NCI-H524 treated with DMSO at 0.1 percent for 48 hours (cell line): ENCODE results near the gene ELP5.

Experiments used
- DNase-seq: peaks from one replicate; lab custom pipeline; 2025; lab: John Stamatoyannopoulos, UW

Gene ELP5

DNA sequence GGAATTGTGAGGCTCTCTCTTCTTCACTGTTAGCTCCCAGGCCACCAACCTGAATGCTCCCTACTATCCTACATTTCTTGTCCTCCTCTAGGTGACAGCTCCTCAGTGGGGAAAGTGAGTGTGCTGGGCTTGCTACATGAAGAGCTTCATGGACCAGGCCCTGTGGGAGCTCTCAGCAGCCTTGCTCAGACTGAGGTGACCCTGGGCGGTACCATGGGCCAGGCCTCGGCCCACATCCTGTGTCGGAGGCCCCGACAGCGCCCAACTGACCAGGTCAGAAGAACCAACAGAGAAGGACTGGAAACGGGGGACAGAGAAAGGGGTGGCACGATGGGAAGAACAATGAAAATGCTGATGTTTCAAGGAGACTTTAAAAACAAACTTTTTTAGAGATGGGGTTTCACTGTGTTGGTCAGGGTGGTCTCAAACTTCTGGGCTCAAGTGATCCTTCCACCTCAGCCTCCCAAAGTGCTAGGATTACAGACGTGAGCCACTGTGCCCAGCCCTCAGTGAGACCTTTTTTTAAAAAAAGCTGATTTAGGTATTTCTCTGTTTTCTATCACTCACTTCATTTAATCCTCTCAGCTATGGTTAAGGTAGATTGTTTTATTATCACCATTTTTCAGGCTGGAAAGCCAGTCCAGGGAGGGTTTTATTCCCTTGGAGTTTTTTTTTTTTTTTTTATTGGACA lies 4.9 kb downstream of the ELP5 start:
- no peak for DNase-seq

DNA sequence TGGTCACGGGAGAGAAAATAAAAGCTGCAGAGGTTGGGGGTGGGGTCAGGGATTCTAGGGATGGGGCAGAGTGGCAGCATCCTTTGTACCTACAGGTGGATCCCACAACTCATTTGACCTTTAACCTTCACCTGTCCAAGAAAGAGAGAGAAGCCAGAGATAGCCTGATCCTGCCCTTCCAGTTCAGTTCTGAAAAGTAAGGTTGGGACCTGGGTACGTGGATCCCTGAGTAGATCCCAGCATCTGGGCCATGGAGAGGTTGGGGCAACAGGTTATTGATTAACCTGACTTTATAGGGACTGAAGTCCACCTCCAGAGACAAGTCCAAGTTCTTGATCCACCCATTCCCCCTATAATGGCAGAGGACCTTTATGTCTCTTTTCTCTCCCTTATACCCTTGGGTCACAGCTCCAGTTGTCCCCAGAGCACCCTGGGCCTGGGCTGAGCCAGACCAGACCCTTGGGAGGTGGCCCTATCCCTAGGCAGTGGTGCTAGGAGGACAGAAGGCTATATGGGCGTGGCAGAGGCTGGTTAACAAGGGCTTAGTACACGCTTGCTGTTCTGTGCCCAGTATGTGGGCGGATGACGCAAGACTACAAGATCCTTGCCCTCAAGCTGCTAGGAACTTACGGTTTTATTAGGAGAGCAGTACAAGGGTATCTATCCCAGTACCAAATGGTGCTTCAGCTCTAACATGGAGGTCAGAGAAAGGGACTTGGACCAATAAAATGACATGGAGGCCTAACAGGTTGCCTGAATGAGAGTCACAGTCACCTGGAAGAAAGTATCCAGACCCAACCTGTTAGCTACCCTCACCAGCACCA lies 6.9 kb downstream of the ELP5 start:
- DNase-seq, result no peak

DNA sequence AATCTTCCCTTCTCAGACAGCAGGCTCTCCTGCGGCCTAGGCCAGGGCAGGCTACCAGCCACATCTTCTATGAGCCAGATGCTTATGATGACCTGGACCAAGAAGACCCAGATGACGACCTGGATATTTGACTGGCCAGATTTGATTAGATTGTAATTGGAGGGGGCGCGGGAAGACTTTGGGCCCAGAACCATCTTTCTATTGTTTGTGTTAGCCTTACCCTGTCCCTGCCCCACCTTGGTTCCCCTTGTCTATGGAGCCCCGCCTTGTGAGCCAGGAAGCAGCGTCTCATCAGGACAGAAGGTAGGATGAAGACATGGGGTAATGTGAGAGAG lies 7.5 kb downstream of the ELP5 start:
- DNase-seq, result no peak

DNA sequence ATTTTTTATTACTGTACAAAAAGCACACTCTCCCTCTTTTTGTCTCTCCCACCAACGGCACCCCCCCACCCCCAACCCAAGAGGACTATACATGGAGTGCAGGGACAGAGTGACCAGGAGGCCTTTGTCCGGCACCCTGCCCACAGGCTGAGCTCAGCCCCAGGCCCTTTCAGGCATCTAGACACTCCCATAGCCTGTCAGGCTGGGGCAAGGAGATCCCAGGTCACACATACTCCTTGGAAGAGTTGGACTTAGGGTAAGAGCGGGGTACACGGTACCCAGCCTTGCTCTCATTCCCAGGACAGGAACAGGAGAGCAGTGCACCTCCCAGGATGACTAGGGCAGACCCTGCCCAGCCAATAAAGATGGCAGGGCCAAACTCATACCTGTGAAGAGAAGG lies 8.1 kb downstream of the ELP5 start:
- no peak for DNase-seq

DNA sequence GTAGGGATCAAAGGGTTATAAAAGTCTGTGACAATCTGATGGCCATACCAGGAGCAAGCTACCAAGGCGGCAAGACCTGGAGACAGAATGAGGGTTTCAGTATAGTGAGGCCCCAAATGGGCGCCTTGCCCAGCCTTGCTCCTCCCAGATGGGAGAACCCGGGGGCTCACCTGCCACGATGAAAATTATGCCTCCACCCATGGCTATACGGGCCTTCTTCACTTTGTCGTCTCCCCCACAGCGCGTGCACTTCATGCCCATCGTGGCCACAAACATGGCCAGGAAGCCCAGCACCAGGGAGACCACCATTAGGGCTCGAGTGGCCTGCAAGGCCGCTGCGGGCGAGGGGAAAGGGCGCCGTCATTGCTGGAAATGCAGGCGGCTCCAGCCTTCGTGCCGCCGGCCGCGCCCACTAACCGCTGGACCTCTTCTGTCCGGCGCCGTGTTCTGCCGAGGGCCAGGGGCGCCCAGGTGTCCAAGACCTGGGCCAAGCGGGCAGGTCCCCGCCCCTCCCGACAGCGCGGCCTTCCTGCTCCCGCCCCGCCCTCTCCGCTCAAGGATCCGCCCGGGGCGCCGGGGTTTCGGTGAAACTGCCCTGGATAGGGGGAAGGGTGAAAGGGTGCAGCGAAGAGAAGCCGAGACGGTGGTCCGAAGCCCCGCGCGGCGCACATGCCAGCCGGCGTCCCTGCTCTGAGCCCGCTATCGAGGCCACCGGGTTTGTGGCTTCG lies 8.8 kb downstream of the ELP5 start:
- no peak for DNase-seq

DNA sequence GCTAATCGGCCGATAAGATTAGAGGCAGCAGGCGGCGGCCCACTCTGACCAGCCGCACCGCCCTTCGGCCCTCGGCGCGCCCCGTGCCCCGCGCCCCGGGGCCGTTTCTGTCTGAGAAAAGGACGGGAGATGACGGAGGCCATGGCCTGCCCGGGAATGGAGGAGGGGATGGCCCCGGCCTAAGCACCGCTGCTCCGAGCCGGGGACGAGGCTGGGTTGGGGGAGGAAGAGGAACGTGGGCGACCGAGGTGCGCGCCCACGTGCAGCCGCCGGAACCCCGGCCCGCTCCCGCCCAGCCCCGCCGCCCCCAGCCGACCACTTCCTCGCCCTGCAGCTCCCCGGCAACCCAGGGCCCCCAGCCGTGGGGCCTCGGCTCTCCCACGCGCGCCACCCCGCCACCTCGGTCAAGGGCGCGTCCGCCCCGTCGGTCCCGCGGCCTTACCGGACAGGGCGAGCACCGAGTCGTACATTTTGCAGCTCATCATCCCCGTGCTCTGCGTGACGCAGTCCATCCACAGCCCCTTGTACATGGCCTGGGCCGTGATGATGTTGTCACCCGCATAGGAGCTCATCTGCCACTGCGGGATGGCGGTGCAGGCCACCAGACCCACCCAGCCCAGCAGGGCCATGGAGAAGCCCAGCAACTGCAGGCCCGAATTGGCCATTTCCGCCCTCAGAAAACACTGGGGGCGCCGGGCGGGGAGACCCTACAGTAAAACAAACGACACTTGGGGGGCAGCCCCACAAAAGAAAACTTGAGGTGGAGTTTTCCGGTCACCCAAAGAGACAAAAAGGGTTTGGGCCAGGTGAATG lies 9.6 kb downstream of the ELP5 start:
- DNase-seq, result no peak

DNA sequence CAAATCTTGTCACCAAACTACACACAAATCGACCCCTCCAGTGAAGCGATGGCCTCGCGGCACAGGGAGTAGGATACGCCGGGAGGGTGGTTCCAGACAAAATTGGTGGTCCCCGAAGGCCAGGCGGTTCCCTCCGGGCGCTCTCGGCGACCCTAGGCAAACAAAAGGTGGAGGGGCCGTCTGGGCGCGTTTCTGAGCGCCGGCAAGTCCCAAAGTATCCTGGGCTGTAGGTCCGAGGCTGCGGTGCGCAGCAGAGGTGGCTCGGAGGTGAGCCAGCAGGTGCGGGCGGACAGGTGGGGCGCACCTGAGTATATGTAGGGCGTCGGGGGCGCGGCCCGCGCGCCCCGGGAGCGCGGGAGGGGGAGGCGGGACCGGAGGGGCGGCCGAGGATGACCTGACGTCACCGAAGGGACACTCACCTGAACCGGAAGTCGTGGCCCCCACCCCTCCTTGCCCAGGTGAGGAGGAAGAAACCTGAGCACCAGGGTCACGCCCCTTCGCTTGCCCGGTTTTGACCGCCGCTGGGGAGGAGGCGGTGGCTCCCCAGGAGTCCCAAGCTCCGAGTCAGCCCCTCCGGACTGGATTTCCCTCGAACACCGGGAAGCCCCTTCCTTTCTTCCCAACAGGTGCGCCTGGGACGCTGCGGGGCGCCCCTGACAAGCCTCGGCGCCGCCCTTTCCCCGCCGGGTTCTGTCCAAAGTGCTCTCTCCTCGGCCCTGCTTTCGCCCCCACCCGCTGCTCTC lies 10.3 kb downstream of the ELP5 start, which contains the start of gene CLDN7:
TSS of gene CLDN7 (minus strand) at position 287 of the 743 bp plus-strand sequence. CDS start 435 bp downstream, outside the sequence.
- no peak for DNase-seq

DNA sequence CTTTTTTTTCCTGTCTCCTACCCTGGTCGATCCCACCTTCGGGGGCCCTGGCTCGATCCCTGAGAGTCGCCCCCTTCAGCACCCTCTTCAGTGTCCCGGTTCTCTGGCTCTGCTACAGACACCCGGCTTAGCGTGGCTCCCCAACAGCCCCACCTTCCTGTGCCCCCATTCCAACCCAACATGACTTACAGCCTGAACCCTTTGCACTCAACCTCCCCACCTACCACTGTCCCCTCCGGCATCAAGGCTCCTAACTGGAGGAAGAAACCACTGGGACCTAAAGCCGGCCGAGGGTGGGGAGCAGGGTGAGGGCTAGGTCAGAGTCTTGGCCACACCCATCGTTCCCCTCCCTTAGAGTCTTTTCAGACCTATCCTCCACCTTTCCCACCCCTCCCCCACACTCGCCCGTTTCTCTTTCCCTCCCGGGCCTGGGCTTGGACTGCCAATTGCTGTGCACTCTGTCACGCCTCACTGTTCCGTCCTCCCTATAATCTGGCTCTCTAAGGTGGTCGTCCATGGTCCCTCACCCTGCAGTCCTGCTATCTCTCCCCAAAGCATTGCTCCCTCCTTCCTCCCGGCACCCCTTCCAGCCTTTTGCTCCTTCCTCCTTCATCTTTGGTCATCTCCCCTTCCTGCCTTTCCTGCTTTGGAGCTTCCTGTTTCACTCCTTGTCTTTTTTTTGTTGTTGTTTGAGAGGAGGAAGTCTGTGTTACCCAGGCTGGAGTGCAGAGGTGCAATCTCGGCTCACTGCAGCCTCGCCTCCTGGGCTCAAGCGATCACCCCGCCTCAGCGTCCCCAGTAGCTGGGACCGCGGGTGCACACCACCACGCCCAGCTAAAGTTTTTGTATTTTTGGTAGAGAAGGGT lies 11.2 kb downstream of the ELP5 start:
- no peak for DNase-seq

DNA sequence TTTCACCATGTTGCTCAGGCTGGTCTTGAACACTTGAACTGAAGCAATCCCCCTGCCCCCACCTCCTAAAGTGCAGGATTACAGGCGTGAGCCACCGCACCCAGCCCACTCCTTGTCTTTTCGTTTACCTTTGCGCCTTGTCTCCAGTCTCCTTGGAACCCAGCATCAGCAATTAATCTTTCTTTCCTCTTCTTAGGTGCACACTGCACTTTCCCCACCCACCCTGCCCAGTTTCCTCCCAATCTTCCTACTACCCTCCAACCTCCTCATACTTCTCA lies 11.7 kb downstream of the ELP5 start:
- DNase-seq, result no peak

DNA sequence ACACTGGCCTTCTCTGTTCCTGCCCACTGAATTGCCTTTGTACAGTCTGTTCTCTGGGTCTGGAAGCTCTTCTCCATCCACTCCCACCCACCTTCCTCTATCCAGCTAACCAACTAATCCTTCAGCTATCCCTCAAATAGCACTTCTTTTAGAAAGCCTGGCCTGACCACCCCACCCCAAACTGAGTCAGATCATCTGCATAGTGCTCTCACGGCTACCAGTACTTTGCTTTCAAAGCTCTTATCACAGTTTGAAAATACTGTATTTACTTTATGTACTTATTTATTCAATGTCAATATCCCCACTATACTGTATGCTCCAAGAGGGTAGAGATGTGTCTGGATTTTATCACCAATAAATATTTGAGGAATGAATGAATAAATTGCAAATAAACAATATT lies 14.8 kb downstream of the ELP5 start:
- DNase-seq, result no peak

DNA sequence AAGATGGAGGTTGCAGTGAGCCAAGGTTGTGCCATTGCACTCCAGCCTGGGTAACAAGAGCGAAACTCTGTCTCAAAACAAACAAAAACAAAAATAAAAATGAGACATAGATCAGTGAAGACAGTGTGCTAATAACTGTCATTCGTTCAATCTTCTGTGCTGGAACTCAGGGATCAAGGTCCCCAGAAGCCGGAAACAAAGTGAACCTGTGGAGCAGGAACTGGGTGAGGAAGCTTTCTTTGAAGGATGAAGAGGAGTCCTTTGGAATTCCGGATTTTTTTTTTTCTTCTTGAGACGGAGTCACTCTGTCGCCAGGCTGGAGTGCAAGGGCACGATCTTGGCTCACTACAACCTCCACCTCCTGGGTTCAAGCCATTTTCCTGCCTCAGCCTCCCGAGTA lies 27.4 kb downstream of the ELP5 start:
- DNase-seq, result no peak

DNA sequence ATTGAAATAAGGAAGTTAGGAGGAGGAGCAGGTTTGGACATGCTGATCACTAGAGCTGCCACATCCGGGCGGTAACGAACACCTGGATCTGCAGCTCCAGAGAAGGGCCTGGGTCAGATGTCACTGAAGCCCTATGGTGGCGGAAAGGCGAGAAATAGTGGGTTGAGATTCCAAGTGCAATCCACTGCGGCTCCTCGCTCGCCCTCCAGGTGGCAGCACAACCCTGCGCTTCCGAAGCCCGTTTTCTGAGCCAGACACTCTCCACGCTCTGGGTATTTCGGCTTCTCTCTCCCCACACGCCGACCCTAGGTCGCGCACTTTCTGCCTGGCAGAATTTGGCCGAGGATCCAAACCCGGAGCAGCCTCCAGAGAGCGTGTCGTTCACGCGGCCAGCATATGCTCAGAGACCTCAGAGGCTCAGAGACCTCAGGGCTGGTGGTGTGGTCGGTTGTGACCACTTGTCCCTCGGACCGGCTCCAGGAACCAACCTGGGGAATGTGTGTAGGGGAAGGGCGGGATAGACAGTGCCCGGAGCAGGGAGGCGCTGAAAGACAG lies 28.6 kb downstream of the ELP5 start:
- DNase-seq, result no peak

DNA sequence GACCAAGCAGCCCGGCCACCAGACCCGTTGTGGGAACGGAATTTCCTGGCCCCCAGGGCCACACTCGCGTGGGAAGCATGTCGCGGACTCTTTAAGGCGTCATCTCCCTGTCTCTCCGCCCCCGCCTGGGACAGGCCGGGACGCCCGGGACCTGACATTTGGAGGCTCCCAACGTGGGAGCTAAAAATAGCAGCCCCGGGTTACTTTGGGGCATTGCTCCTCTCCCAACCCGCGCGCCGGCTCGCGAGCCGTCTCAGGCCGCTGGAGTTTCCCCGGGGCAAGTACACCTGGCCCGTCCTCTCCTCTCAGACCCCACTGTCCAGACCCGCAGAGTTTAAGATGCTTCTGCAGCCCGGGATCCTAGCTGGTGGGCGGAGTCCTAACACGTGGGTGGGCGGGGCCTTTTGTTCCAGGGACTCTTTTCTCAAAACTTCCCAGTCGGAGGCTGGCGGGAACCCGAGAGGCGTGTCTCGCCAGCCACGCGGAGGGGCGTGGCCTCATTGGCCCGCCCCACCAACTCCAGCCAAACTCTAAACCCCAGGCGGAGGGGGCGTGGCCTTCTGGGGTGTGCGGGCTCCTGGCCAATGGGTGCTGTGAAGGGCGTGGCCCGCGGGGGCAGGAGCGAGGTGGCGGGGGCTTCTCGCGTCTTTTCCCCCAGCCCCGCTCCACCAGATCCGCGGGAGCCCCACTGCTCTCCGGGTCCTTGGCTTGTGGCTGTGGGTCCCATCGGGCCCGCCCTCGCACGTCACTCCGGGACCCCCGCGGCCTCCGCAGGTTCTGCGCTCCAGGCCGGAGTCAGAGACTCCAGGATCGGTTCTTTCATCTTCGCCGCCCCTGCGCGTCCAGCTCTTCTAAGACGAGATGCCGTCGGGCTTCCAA lies 29.3 kb downstream of the ELP5 start, which contains the start of gene SLC2A4:
TSS of gene SLC2A4 (plus strand) at position 645 of the 879 bp plus-strand sequence. CDS start at position 862, 217 bp downstream.
- DNase-seq, result no peak

DNA sequence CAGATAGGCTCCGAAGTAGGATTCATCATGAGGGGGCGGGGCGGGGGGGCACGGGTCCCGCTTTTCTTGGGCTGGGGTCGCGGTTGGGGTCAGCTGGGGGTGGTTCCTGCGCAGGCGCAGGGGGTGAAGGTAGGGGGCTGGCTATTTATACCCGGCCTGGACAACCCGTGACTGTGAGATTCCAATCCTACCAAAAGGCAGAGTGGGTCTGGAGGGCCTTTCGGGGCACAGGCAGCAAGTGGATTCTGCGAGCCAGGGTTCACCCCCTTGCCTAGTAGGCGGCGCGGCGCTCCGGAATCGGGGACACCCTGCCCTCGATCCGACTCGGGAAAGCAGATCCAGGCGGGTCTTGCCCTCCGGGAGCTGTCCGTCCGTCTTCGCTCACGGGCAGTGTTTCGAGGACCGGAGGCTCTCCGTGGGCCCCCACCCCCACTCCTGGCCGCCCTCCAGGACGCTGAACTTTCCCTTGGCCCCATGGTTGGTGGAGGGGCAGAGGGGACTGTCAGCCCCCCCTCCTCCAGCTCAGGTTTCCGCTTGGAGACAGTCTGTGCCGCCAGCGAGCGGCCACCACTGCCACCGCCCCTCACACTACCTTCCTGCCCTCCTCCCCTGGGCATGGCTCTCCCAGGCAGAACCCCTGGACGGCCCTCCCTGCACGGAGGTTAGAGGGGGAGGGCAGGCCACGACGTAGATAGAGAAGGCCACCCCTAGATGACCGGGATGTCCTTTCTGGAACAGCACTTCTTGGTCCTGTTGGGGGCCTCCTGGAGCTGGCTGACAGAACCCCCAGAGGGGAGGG lies 30.1 kb downstream of the ELP5 start:
- DNase-seq, result no peak

DNA sequence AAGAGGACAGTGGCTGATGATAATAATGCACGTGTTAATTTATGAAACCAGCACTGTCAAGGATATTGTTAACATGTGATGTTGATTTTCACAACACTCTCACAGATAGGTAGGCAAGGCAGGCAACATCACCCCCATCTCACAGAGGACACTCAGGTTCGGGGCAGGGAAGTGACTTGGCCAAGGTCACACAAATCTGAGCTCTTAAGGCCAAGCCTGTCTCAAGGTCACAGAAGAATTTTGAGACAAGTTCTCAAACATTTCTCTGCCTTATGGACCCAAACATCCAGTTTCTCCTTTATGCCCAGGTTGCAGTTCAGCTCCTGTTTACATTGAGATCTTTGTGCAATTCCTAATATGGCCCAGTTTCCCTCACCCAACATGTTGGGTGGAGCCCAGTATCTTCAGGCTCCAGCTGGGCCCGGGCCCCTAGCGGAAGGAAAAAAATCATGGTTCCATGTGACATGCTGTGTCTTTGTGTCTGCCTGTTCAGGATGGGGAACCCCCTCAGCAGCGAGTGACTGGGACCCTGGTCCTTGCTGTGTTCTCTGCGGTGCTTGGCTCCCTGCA lies 30.8 kb downstream of the ELP5 start:
- DNase-seq, result no peak

DNA sequence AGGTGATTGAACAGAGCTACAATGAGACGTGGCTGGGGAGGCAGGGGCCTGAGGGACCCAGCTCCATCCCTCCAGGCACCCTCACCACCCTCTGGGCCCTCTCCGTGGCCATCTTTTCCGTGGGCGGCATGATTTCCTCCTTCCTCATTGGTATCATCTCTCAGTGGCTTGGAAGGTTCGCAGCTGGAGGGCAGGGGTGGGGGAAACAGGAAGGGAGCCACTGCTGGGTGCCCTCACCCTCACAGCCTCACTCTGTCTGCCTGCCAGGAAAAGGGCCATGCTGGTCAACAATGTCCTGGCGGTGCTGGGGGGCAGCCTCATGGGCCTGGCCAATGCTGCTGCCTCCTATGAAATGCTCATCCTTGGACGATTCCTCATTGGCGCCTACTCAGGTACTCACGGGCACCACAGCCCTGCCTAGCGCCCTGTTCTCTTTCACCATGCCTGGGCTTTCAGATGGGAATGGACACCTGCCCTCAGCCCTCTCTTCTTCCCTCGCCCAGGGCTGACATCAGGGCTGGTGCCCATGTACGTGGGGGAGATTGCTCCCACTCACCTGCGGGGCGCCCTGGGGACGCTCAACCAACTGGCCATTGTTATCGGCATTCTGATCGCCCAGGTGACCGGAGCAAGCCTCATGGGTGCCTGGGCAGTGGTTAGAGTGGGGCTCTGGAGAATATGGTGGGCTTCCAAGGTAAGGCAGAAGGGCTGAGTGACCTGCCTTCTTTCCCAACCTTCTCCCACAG lies 31.6 kb downstream of the ELP5 start:
- no peak for DNase-seq

DNA sequence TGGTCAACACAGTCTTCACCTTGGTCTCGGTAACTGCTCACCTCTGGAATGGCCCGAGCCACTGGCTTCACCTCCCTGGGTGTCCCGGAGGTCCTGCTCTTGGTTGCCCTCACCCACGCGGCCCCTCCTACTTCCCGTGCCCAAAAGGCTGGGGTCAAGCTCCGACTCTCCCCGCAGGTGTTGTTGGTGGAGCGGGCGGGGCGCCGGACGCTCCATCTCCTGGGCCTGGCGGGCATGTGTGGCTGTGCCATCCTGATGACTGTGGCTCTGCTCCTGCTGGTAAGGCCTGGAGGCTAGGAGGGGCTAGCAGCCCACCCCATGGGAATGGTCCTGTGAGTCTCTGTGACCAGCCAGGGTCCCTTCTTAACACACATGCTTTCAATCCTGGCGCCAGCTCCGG lies 32.9 kb downstream of the ELP5 start:
- no peak for DNase-seq
